H1 (cell line): Measurements from ENCODE around the gene GLRX5. TPM values are rescaled to one million over a fixed set of nuclear protein-coding genes. Genes with fewer than 3 reads are reported as not detected.

Experiments
- CTCF ChIA-PET: fragments of 300-600 bp; sonication (Branson Sonifier 250); formaldehyde crosslinking; loops from one replicate; lab custom pipeline; 2021; ENCODE audit not compliant: partially characterized antibody; lab: Charles Lee
- POLR2A ChIA-PET: fragments of 300-600 bp; sonication (Branson Sonifier 250); formaldehyde crosslinking; loops from one replicate; lab custom pipeline; 2021; ENCODE audit warnings: inconsistent platforms; ENCODE audit not compliant: partially characterized antibody; lab: Charles Lee
- DNase-seq, 2 experiments: peaks; one replicate each; pipeline versions ENCODE4 v3.0.0 to v3.0.0-alpha.2; 2010 to 2022; ENCODE audit warnings: low spot score in 2 of 2, low read depth in 1 of 2, mixed read lengths in 1 of 2
- FAIRE-seq: peaks from 2 replicates; lab custom pipeline; 2011; peaks lifted over from hg19 to GRCh38; lab: Jason Lieb, UNC
- H2AFZ ChIP-seq: 2 replicates; pipeline ENCODE4 v1.8.1; 2012; ENCODE audit warnings: low read length, inconsistent platforms
- H2AK5ac ChIP-seq: 2 replicates; pipeline ENCODE4 v1.6.1; 2013; ENCODE audit warnings: low read depth, low read length
- H2BK120ac ChIP-seq: replicated peaks from 2 replicates; pipeline ENCODE3; 2013; ENCODE audit warnings: low read depth, low read length, inconsistent platforms
- H2BK12ac ChIP-seq: 2 replicates; pipeline ENCODE4 v1.6.1; 2013; ENCODE audit warnings: low read depth, low read length
- H2BK15ac ChIP-seq: 2 replicates; pipeline ENCODE4 v1.6.1; 2013; ENCODE audit warnings: low read length
- H2BK20ac ChIP-seq: 2 replicates; pipeline ENCODE4 v1.6.1; 2013; ENCODE audit warnings: low read length
- H2BK5ac ChIP-seq: 2 replicates; pipeline ENCODE4 v1.6.1; 2013; ENCODE audit warnings: low read depth, low read length
- H3K14ac ChIP-seq: 2 replicates; pipeline ENCODE4 v1.6.1; 2013; ENCODE audit warnings: inconsistent platforms; ENCODE audit not compliant: insufficient read length
- H3K18ac ChIP-seq: 2 replicates; pipeline ENCODE4 v1.6.1; 2013; ENCODE audit warnings: low read length; ENCODE audit errors: extremely low read depth
- H3K23ac ChIP-seq: 2 replicates; pipeline ENCODE4 v1.6.1; 2013; ENCODE audit warnings: inconsistent platforms; ENCODE audit not compliant: insufficient read length
- H3K23me2 ChIP-seq: 2 replicates; pipeline ENCODE4 v1.6.1; 2013; ENCODE audit warnings: low read depth, low read length
- H3K27ac ChIP-seq: 2 replicates; pipeline ENCODE4 v1.6.1; 2011; ENCODE audit warnings: low read depth, low read length, inconsistent platforms
- H3K27me3 ChIP-seq, 4 experiments: replicated peaks in 1 of 4; 1 replicate in 1 of 4; 2 replicates in 3 of 4; pipeline versions ENCODE4 v1.6.1 to v1.8.1; 2011 to 2013; ENCODE audit warnings: low read length in 3 of 4, mild to moderate bottlenecking in 3 of 4, inconsistent platforms in 2 of 4, mixed read lengths in 2 of 4, moderate library complexity in 1 of 4; ENCODE audit not compliant: control insufficient read depth in 3 of 4, insufficient read depth in 3 of 4; ENCODE audit errors: extremely low read depth in 1 of 4
- H3K36me3 ChIP-seq, 4 experiments: 2 replicates each; pipeline versions ENCODE4 v1.6.1 to v1.8.1; 2011 to 2013; ENCODE audit warnings: mild to moderate bottlenecking in 4 of 4, low read length in 3 of 4, moderate library complexity in 2 of 4, control low read depth in 1 of 4, inconsistent platforms in 1 of 4; ENCODE audit not compliant: insufficient read depth in 4 of 4, control insufficient read depth in 2 of 4
- H3K4ac ChIP-seq: replicated peaks from 2 replicates; pipeline ENCODE3; 2013; ENCODE audit warnings: low read length, low read depth, mixed read lengths, inconsistent platforms; ENCODE audit not compliant: insufficient read length
- H3K4me1 ChIP-seq, 4 experiments: replicated peaks in 1 of 4; 1 replicate in 1 of 4; 2 replicates in 3 of 4; pipeline versions ENCODE4 v1.6.1 to v1.8.1; 2011 to 2013; ENCODE audit warnings: low read length in 3 of 4, inconsistent platforms in 2 of 4, mixed read lengths in 1 of 4; ENCODE audit not compliant: insufficient read depth in 4 of 4, control insufficient read depth in 3 of 4
- H3K4me2 ChIP-seq, 2 experiments: 2 replicates each; pipeline versions ENCODE4 v1.6.1 to v1.8.1; 2011 to 2013; ENCODE audit warnings: low read depth in 2 of 2, low read length in 2 of 2, control low read depth in 1 of 2, inconsistent platforms in 1 of 2, mild to moderate bottlenecking in 1 of 2; ENCODE audit not compliant: insufficient read depth in 1 of 2
- H3K4me3 ChIP-seq, 4 experiments: fragments of 200-600, 300-600 bp in 1 of 4; sonication (generic), shearing (Covaris generic), sonication (Bioruptor Twin) in 1 of 4; 2 replicates each; pipeline versions ENCODE4 v1.5.1 to v1.8.1; 2011 to 2016; ENCODE audit warnings: low read length in 4 of 4, low read depth in 3 of 4, control low read depth in 2 of 4, inconsistent platforms in 2 of 4, mild to moderate bottlenecking in 2 of 4, mixed read lengths in 1 of 4, moderate library complexity in 1 of 4; ENCODE audit not compliant: insufficient read depth in 2 of 4; ENCODE audit errors: extremely low read depth in 1 of 4
- H3K56ac ChIP-seq: replicated peaks from 2 replicates; pipeline ENCODE3; 2013; ENCODE audit warnings: low read depth, mild to moderate bottlenecking, mixed read lengths, low read length, inconsistent platforms; ENCODE audit not compliant: insufficient read length
- H3K79me1 ChIP-seq: 2 replicates; pipeline ENCODE4 v1.6.1; 2013; ENCODE audit warnings: low read depth, low read length, control low read depth
- H3K79me2 ChIP-seq, 2 experiments: 2 replicates each; pipeline versions ENCODE4 v1.6.1 to v1.8.1; 2012 to 2013; ENCODE audit warnings: low read length in 2 of 2, mild to moderate bottlenecking in 2 of 2, inconsistent platforms in 1 of 2; ENCODE audit not compliant: insufficient read depth in 2 of 2, control insufficient read depth in 1 of 2
- H3K9ac ChIP-seq, 4 experiments: replicated peaks in 1 of 4; 1 replicate in 1 of 4; 2 replicates in 3 of 4; pipeline versions ENCODE4 v1.6.1 to v1.8.1; 2011 to 2013; ENCODE audit warnings: low read depth in 3 of 4, low read length in 3 of 4, control low read depth in 2 of 4, mild to moderate bottlenecking in 2 of 4, moderate library complexity in 2 of 4, inconsistent platforms in 1 of 4; ENCODE audit errors: extremely low read depth in 1 of 4
- H3K9me3 ChIP-seq, 2 experiments: 2 replicates each; pipeline versions ENCODE4 v1.6.1 to v1.8.1; 2012 to 2013; ENCODE audit warnings: mild to moderate bottlenecking in 2 of 2, moderate library complexity in 2 of 2, control low read depth in 1 of 2, inconsistent platforms in 1 of 2, low read depth in 1 of 2, low read length in 1 of 2, mixed read lengths in 1 of 2; ENCODE audit not compliant: insufficient read depth in 2 of 2
- H4K20me1 ChIP-seq, 2 experiments: replicated peaks in 1 of 2; 2 replicates each; pipeline versions ENCODE3 to v1.8.1; 2011 to 2013; ENCODE audit warnings: inconsistent platforms in 2 of 2, low read length in 2 of 2, mild to moderate bottlenecking in 1 of 2; ENCODE audit not compliant: insufficient read depth in 2 of 2, control insufficient read depth in 1 of 2
- H4K5ac ChIP-seq: 2 replicates; pipeline ENCODE4 v1.6.1; 2013; ENCODE audit warnings: low read length, low read depth, mixed read lengths, inconsistent platforms; ENCODE audit not compliant: insufficient read length
- H4K8ac ChIP-seq: 2 replicates; pipeline ENCODE4 v1.8.0; 2013; ENCODE audit warnings: mild to moderate bottlenecking, moderate library complexity, low read length, inconsistent platforms; ENCODE audit not compliant: insufficient read depth; ENCODE audit errors: extremely low read depth
- H4K91ac ChIP-seq: replicated peaks from 2 replicates; pipeline ENCODE3; 2013; ENCODE audit warnings: low read length, mixed read lengths, inconsistent platforms; ENCODE audit not compliant: insufficient read length
- E2F6 ChIP-seq: IDR thresholded peaks from 2 replicates; pipeline ENCODE4 v1.6.1; 2012; ENCODE audit warnings: inconsistent platforms
- SAP30 ChIP-seq: fragments of 300-600 bp; sonication (generic); IDR thresholded peaks from 2 replicates; pipeline ENCODE4 v1.7.1; 2012; ENCODE audit warnings: low read length, moderate library complexity, mild to moderate bottlenecking, inconsistent platforms; ENCODE audit not compliant: insufficient read depth, insufficient replicate concordance
- SUZ12 ChIP-seq: fragments of 200-600 bp; sonication (generic); IDR thresholded peaks from 2 replicates; pipeline ENCODE4 v1.6.1; 2012; ENCODE audit warnings: mild to moderate bottlenecking, inconsistent platforms, low read length, moderate library complexity, mixed read lengths
- WGBS, 2 experiments: shearing (Covaris generic) in 1 of 2; methylation state at CpG; one replicate each; pipeline versions ENCODE4 v1.1.6 to v1.1.7; 2013 to 2015; ENCODE audit warnings: low lambda C conversion rate in 2 of 2, mixed read lengths in 2 of 2, inconsistent platforms in 1 of 2, low coverage in 1 of 2, missing lambda C conversion rate in 1 of 2; ENCODE audit not compliant: insufficient replicate concordance in 2 of 2, insufficient coverage in 1 of 2, insufficient read length in 1 of 2; ENCODE audit errors: extremely low coverage in 1 of 2, missing lambda C conversion rate in 1 of 2; 5-methylcytosine and 5-hydroxymethylcytosine counted together
- polyA plus RNA-seq, 7 experiments: library from polyadenylated mRNA; depleted of rRNA in 3 of 7; stranded (reverse) in 5 of 7; unstranded in 2 of 7; fragments of >200 nt in 5 of 7; fragments of 200-250 nt in 2 of 7; gene quantifications; 1 replicate in 5 of 7; 2 replicates in 1 of 7; 4 replicates in 1 of 7; pipeline versions ENCODE4 v1.2.1 to v1.2.3, GENCODE V29; 2011 to 2013; ENCODE audit warnings: missing spikeins in 2 of 7, mixed read lengths in 2 of 7
- total RNA-seq: library from RNA; stranded (reverse); fragmentation: NEBNext Ultra II Directional; extraction: Animal tissue kit (Norgen Biotek cat#: 25700); gene quantifications from 2 replicates; pipeline ENCODE4 v1.2.1, GENCODE V29; 2021

Gene GLRX5
- total and polyA plus RNA-seq, 2 of the 8 experiments (the other 6 are each of a cell fraction or from before 2014, with no cell fraction given) = 70.1 to 88.8 TPM

- no peak overlapping the region for H2BK120ac ChIP-seq
- DNase-seq (no peak), FAIRE-seq (no peak)
- peak overlapping the region; percentile 14; the same call in 1 of the 2 replicates for H2AFZ ChIP-seq
- CTCF ChIA-PET = interaction anchor here (1.1 to 3.8 kb wide), 3 partner anchors 88 to 162 kb away, joined by 3 to 13 read pairs (median 5); no protein-coding TSS in a partner anchor
- no peak overlapping the region for H2BK20ac ChIP-seq
- H3K79me1 ChIP-seq = peaks cover 12% of the 10 kb centered on the region
- H3K27me3 ChIP-seq = no peaks in the 10 kb centered on the region
- H3K9ac ChIP-seq = peak overlapping the region; percentile 15 to 97 (median 74)
- H3K23me2 ChIP-seq = peaks cover 16% of the 10 kb centered on the region; the same call in 1 of the 2 replicates
- 28% methylated on average over 10 of the region's 10 CpGs; no CpG with 5 or more reads in 1 of the 2 experiments for WGBS, 2 experiments
- no peak overlapping the region; the same call in 1 of the 2 replicates for H2BK5ac ChIP-seq
- no peaks in the 10 kb centered on the region for H3K9me3 ChIP-seq
- peaks cover 2 to 16% (median 3%) of the 10 kb centered on the region in 4 experiments for H3K4me1 ChIP-seq
- no peak overlapping the region for H2BK15ac ChIP-seq
- H3K4me3 ChIP-seq = peak overlapping the region; percentile 57 to 98 (median 90)
- H4K91ac ChIP-seq = no peak overlapping the region
- no peak overlapping the region for H4K8ac ChIP-seq
- no peak overlapping the region for H2BK12ac ChIP-seq
- peak overlapping the region; percentile 83 to 93 for H3K4me2 ChIP-seq
- no peak overlapping the region for H4K5ac ChIP-seq
- no peak overlapping the region for H3K14ac ChIP-seq
- H3K23ac ChIP-seq = no peak overlapping the region
- peaks cover 0 to 12% (median 2%) of the 10 kb centered on the region in 4 experiments; a peak in 2 of 8 replicates for H3K36me3 ChIP-seq
- POLR2A ChIA-PET = interaction anchor here (0.8 to 2.5 kb wide), 5 partner anchors 8 to 88 kb away, joined by 3 to 7 read pairs (median 4); no protein-coding TSS in a partner anchor
- H3K56ac ChIP-seq = peak overlapping the region; percentile 5
- H4K20me1 ChIP-seq = peaks cover 35 to 40% of the 10 kb centered on the region in 2 experiments
- peak; percentile 10; the same call in 1 of the 2 replicates for TF ChIP-seq E2F6
- no peak for TF ChIP-seq SUZ12
- no peak for TF ChIP-seq SAP30
- H3K4ac ChIP-seq = no peak overlapping the region
- no peak overlapping the region for H2AK5ac ChIP-seq
- H3K18ac ChIP-seq = no peak overlapping the region
- peaks cover 24 to 83% of the 10 kb centered on the region in 2 experiments for H3K79me2 ChIP-seq
- peak overlapping the region; percentile 39; the same call in 1 of the 2 replicates for H3K27ac ChIP-seq
Observed at GRCh38 chr14:95533391-95533821, 1.4 kb upstream of the GLRX5 start.
